H9 (cell line): Measurements from ENCODE around the gene DPM2. TPM values are rescaled to one million over a fixed set of nuclear protein-coding genes. Genes with fewer than 3 reads are reported as not detected.

Experiments used
- DNase-seq: peaks from one replicate; pipeline ENCODE4 v3.0.0-alpha.2; 2017
- H2AFZ ChIP-seq: one replicate; pipeline ENCODE4 v1.6.1; 2013; ENCODE audit warnings: mild to moderate bottlenecking, low read length, control low read depth, moderate library complexity
- H2AK5ac ChIP-seq: 2 replicates; pipeline ENCODE4 v1.6.1; 2013; ENCODE audit warnings: low read length, control low read depth, mixed read lengths; ENCODE audit not compliant: insufficient read length
- H2BK120ac ChIP-seq: one replicate; pipeline ENCODE4 v1.6.1; 2013; ENCODE audit warnings: low read depth, mild to moderate bottlenecking, low read length, control low read depth, inconsistent platforms; ENCODE audit not compliant: poor library complexity, severe bottlenecking
- H2BK12ac ChIP-seq: 2 replicates; pipeline ENCODE4 v1.6.1; 2013; ENCODE audit warnings: low read length, control low read depth, mixed read lengths, low read depth; ENCODE audit not compliant: insufficient read length
- H2BK15ac ChIP-seq: 2 replicates; pipeline ENCODE4 v1.6.1; 2013; ENCODE audit warnings: low read depth, low read length, control low read depth
- H2BK20ac ChIP-seq: one replicate; pipeline ENCODE4 v1.6.1; 2013; ENCODE audit warnings: low read depth, mild to moderate bottlenecking, low read length, control low read depth, inconsistent platforms; ENCODE audit not compliant: poor library complexity, severe bottlenecking
- H2BK5ac ChIP-seq: 2 replicates; pipeline ENCODE4 v1.6.1; 2013; ENCODE audit warnings: low read length, control low read depth, mixed read lengths; ENCODE audit not compliant: insufficient read length
- H3K14ac ChIP-seq: 2 replicates; pipeline ENCODE4 v1.6.1; 2013; ENCODE audit warnings: low read length, control low read depth; ENCODE audit not compliant: insufficient read depth
- H3K18ac ChIP-seq: 2 replicates; pipeline ENCODE4 v1.6.1; 2013; ENCODE audit warnings: low read depth, mild to moderate bottlenecking, mixed read lengths, low read length, control low read depth; ENCODE audit not compliant: insufficient read length
- H3K23ac ChIP-seq: 2 replicates; pipeline ENCODE4 v1.6.1; 2013; ENCODE audit warnings: low read length, control low read depth, mixed read lengths, low read depth; ENCODE audit not compliant: insufficient read length
- H3K23me2 ChIP-seq: 2 replicates; pipeline ENCODE4 v1.6.1; 2013; ENCODE audit warnings: low read depth, mild to moderate bottlenecking, mixed read lengths, low read length, control low read depth; ENCODE audit not compliant: insufficient read length, poor library complexity, severe bottlenecking
- H3K27ac ChIP-seq: 2 replicates; pipeline ENCODE4 v1.5.1; 2013; ENCODE audit warnings: low read length, control low read depth, mixed read lengths, low read depth; ENCODE audit not compliant: insufficient read length
- H3K27me3 ChIP-seq: 2 replicates; pipeline ENCODE4 v1.6.1; 2013; ENCODE audit warnings: low read length, control low read depth, inconsistent platforms; ENCODE audit not compliant: insufficient read depth
- H3K4ac ChIP-seq: 2 replicates; pipeline ENCODE4 v1.6.1; 2013; ENCODE audit warnings: low read depth, mild to moderate bottlenecking, control low read depth, inconsistent platforms, low read length, moderate library complexity
- H3K4me1 ChIP-seq: 2 replicates; pipeline ENCODE4 v1.6.1; 2013; ENCODE audit warnings: low read length, control low read depth, inconsistent platforms; ENCODE audit not compliant: insufficient read depth
- H3K4me2 ChIP-seq: 2 replicates; pipeline ENCODE4 v1.6.1; 2013; ENCODE audit warnings: low read length, control low read depth, mixed read lengths; ENCODE audit not compliant: insufficient read length, insufficient read depth
- H3K56ac ChIP-seq: 2 replicates; pipeline ENCODE4 v1.6.1; 2013; ENCODE audit warnings: low read depth, mild to moderate bottlenecking, mixed read lengths, low read length, control low read depth; ENCODE audit not compliant: insufficient read length
- H3K79me1 ChIP-seq: 2 replicates; pipeline ENCODE4 v1.6.1; 2013; ENCODE audit warnings: low read depth, mild to moderate bottlenecking, moderate library complexity, low read length, control low read depth, inconsistent platforms; ENCODE audit not compliant: insufficient read depth, poor library complexity, severe bottlenecking
- H3K79me2 ChIP-seq: 2 replicates; pipeline ENCODE4 v1.6.1; 2013; ENCODE audit warnings: low read length, control low read depth, inconsistent platforms; ENCODE audit not compliant: insufficient read depth
- H3K9ac ChIP-seq: 2 replicates; pipeline ENCODE4 v1.6.1; 2013; ENCODE audit warnings: low read length, control low read depth, mixed read lengths; ENCODE audit not compliant: insufficient read length; ENCODE audit errors: extremely low read depth
- H3K9me3 ChIP-seq: one replicate; pipeline ENCODE4 v1.6.1; 2013; ENCODE audit warnings: low read depth, low read length, inconsistent platforms; ENCODE audit not compliant: control insufficient read depth
- H3T11ph ChIP-seq: one replicate; pipeline ENCODE4 v1.6.1; 2013; ENCODE audit warnings: mild to moderate bottlenecking, low read length, control low read depth, inconsistent platforms
- H4K20me1 ChIP-seq: one replicate; pipeline ENCODE4 v1.6.1; 2013; ENCODE audit not compliant: control insufficient read depth, insufficient read length, insufficient read depth
- H4K5ac ChIP-seq: 2 replicates; pipeline ENCODE4 v1.6.1; 2013; ENCODE audit warnings: low read depth, mild to moderate bottlenecking, mixed read lengths, low read length, control low read depth; ENCODE audit not compliant: insufficient read length
- H4K8ac ChIP-seq: replicated peaks from 2 replicates; pipeline ENCODE4 v1.6.1; 2013; ENCODE audit warnings: low read length, control low read depth, mixed read lengths, low read depth; ENCODE audit not compliant: insufficient read length
- H4K91ac ChIP-seq: 2 replicates; pipeline ENCODE4 v1.6.1; 2013; ENCODE audit warnings: low read depth, mild to moderate bottlenecking, moderate library complexity, mixed read lengths, low read length, control low read depth; ENCODE audit not compliant: insufficient read length
- H3K27ac Mint-ChIP-seq, 3 experiments: 2 replicates in 2 of 3; 3 replicates in 1 of 3; pipeline ENCODE4 v1.8.0; 2020 to 2021; ENCODE audit warnings: mixed read lengths in 3 of 3, mild to moderate bottlenecking in 1 of 3, moderate library complexity in 1 of 3
- H3K27me3 Mint-ChIP-seq: 2 replicates; pipeline ENCODE4 v1.8.0; 2021; ENCODE audit warnings: low read depth, mild to moderate bottlenecking, moderate library complexity, mixed read lengths
- H3K36me3 Mint-ChIP-seq, 3 experiments: 2 replicates in 2 of 3; 3 replicates in 1 of 3; pipeline ENCODE4 v1.8.0; 2020 to 2021; ENCODE audit warnings: low read depth in 3 of 3, mixed read lengths in 3 of 3; ENCODE audit not compliant: insufficient read depth in 1 of 3
- H3K4me1 Mint-ChIP-seq, 2 experiments: 2 replicates each; pipeline ENCODE4 v1.8.0; 2020; ENCODE audit warnings: mixed read lengths in 2 of 2
- H3K4me3 Mint-ChIP-seq, 2 experiments: 2 replicates in 1 of 2; 3 replicates in 1 of 2; pipeline ENCODE4 v1.8.0; 2020 to 2021; ENCODE audit warnings: mild to moderate bottlenecking in 2 of 2, mixed read lengths in 2 of 2, moderate library complexity in 1 of 2
- H3K9me3 Mint-ChIP-seq, 2 experiments: 2 replicates in 1 of 2; 3 replicates in 1 of 2; pipeline ENCODE4 v1.8.0; 2020; ENCODE audit warnings: mild to moderate bottlenecking in 2 of 2, mixed read lengths in 2 of 2, moderate library complexity in 1 of 2
- CTCF ChIP-seq: fragments of 200-600 bp; sonication (generic); conservative IDR thresholded peaks from 3 replicates; pipeline ENCODE4 v1.8.0; 2021; ENCODE audit warnings: antibody characterized with exemption, mild to moderate bottlenecking
- WGBS: extraction: QIAGEN DNeasy Blood & Tissue Kit; methylation state at CpG from one replicate; pipeline ENCODE4 v1.1.7; 2013; ENCODE audit warnings: missing lambda C conversion rate, low lambda C conversion rate, mixed read lengths; ENCODE audit not compliant: insufficient read length; ENCODE audit errors: extremely low coverage; 5-methylcytosine and 5-hydroxymethylcytosine counted together
- total RNA-seq: library from RNA; stranded (reverse); gene quantifications from 2 replicates; pipeline ENCODE4 v1.2.1, GENCODE V29; 2021

The DPM2 gene
- total RNA-seq, 1 experiment from 2014 or later, result 46.1 TPM

DNA sequence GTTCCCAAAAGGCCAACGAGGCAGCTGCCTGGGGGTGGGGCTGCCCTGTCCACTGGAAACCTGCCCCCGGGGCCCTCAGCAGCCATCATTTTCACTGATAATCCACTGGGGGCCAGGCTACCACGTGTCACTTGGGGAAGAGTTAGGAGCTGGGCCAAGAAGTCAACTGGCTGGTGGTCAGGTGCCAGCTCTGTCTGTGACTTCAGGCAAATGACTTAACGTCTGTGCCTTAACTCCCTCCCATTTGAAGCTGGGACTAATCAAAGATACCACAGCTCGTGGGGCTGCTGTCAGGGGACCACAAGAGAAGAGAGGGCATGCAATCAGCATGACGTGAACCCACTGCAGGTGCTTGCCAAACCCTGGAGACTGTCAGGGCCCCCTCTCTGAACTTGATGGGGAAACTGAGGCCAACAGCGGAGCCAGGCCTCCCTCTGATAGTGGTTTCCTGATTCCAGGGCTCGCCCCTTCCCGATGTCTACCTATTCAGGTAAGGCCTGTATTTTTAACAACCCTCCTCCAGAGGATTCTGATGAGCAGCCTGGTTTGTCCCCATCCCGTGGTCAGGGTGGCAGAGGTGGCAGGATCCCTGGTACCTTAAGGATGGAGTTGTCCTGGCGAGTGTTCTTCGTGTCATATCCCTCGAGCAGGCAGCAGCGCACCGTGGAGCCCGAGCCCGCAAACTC lies 12.3 kb upstream of the DPM2 start:
- H3K9ac ChIP-seq, result no peak overlapping the region
- H3K27ac ChIP-seq, result no peak overlapping the region
- H4K20me1 ChIP-seq, result no peaks in the 10 kb centered on the region

More for the DNA sequence above, 12.3 kb upstream of the DPM2 start:
- no peaks in the 10 kb centered on the region for H3K9me3 Mint-ChIP-seq
- no peak overlapping the region for H2AFZ ChIP-seq
- no peak overlapping the region for H4K8ac ChIP-seq
- no peak overlapping the region; a peak in 1 of 5 replicates for H3K4me3 Mint-ChIP-seq
- H4K5ac ChIP-seq, result no peak overlapping the region
- no peaks in the 10 kb centered on the region for H3K9me3 ChIP-seq
- H2BK12ac ChIP-seq, result no peak overlapping the region
- TF ChIP-seq CTCF, result no peak
- H2BK15ac ChIP-seq, result no peak overlapping the region
- no peak overlapping the region for H3K23ac ChIP-seq
- no peak overlapping the region for H3K4ac ChIP-seq
- DNase-seq, result no peak
- no peaks in the 10 kb centered on the region for H3K23me2 ChIP-seq
- no peak overlapping the region for H3K14ac ChIP-seq
- H3K27me3 Mint-ChIP-seq, result no peaks in the 10 kb centered on the region
- H3K4me2 ChIP-seq, result no peak overlapping the region
- H2BK20ac ChIP-seq, result no peak overlapping the region
- no peak overlapping the region for H2AK5ac ChIP-seq
- H2BK5ac ChIP-seq, result no peak overlapping the region
- H3K18ac ChIP-seq, result no peak overlapping the region
- peaks cover 3% of the 10 kb centered on the region for H3K79me1 ChIP-seq
- H3K36me3 Mint-ChIP-seq, result peaks cover 6 to 35% (median 19%) of the 10 kb centered on the region in 3 experiments
- no CpG with 5 or more reads among the region's 17 CpGs for WGBS
- no peaks in the 10 kb centered on the region for H3K4me1 ChIP-seq
- H3T11ph ChIP-seq, result no peak overlapping the region
- H3K27me3 ChIP-seq, result no peaks in the 10 kb centered on the region
- H4K91ac ChIP-seq, result no peak overlapping the region
- peaks cover 0 to 6% of the 10 kb centered on the region in 2 experiments; a peak in 1 of 4 replicates for H3K4me1 Mint-ChIP-seq
- H3K56ac ChIP-seq, result no peak overlapping the region
- peaks cover 5% of the 10 kb centered on the region; the same call in 1 of the 2 replicates for H3K79me2 ChIP-seq
- H3K27ac Mint-ChIP-seq, result peak overlapping the region in 2 of 3 experiments; percentile 33 to 88; a peak in 4 of 7 replicates
- H2BK120ac ChIP-seq, result no peak overlapping the region
